Stimulated activated CD4-positive, alpha-beta T cell treated with anti-CD3 and anti-CD28 coated beads, TNF-alpha, amount 100 ng/mL, for 1 hour (primary cell): ENCODE data around the gene RRM2.

Experiments
- DNase-seq, 3 donors: peaks; one replicate each; pipeline ENCODE4 v3.0.0-alpha.2; 2020; ENCODE audit warnings: low read depth in 3 of 3, low spot score in 1 of 3

Gene RRM2

DNA sequence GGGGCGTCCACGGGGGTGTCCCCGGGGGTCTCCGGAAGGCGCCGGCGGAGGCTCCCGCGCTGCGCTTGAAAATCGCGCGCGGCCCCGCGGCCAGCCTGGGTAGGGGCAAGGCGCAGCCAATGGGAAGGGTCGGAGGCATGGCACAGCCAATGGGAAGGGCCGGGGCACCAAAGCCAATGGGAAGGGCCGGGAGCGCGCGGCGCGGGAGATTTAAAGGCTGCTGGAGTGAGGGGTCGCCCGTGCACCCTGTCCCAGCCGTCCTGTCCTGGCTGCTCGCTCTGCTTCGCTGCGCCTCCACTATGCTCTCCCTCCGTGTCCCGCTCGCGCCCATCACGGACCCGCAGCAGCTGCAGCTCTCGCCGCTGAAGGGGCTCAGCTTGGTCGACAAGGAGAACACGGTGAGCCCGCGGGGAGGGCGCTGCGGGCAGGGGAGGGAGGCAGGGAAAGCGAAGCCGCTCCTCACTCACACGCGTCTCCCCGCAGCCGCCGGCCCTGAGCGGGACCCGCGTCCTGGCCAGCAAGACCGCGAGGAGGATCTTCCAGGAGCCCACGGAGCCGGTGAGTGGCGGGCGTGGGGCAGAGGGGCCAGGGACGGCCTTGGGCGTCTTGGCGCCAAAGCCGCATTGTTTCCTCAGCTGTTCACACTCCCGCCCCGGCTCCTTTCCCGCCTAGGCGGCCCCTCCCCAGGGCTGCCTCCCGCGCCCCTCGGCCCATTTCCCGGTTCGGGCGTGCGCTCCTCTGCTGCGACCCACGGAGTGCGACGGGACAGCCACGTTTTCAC, at the start of gene RRM2:
TSS of gene RRM2 (plus strand) at position 240 of the 781 bp plus-strand sequence. CDS start at position 300, 60 bp downstream.
- peak; percentile 61 to 78 (median 70) for DNase-seq

DNA sequence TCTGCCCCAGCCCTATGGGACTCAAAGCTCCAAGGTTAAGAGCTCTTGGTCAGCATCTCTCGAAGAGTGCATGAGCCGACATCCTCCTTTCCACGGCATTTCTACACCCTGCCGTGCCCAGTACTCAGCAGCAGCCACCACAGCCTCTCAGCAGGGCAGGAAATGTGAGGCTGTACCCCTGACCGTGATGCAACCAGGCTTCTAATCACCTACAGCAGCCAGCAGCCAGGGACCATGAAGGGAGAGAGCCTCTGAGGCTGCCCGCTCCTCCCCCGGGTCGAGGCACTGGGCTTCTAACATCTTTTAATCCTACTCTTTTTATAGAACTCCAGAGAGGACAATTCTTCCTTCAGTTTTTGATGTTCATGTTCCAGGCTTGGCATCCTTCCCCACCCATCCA, 48.8 kb upstream of the RRM2 start:
- no peak for DNase-seq

DNA sequence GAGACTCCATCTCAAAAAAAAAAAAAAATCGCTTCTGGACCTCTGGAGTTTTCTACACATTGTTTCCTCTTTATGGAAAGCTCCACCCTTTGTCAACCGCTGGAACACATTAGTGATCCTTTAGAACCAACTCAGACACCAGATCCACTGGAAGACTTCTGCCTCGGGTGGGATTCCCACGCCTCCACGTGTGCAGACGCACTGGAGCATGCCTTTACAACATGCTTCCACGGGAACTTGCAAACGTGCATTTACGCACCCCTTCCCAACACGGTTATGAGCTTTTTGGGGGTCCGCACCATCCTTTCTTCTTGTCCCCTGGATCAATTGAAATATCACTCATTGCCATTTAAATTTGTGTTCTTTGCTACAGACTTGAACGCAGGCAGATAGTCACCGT, 47.4 kb upstream of the RRM2 start:
- no peak for DNase-seq

DNA sequence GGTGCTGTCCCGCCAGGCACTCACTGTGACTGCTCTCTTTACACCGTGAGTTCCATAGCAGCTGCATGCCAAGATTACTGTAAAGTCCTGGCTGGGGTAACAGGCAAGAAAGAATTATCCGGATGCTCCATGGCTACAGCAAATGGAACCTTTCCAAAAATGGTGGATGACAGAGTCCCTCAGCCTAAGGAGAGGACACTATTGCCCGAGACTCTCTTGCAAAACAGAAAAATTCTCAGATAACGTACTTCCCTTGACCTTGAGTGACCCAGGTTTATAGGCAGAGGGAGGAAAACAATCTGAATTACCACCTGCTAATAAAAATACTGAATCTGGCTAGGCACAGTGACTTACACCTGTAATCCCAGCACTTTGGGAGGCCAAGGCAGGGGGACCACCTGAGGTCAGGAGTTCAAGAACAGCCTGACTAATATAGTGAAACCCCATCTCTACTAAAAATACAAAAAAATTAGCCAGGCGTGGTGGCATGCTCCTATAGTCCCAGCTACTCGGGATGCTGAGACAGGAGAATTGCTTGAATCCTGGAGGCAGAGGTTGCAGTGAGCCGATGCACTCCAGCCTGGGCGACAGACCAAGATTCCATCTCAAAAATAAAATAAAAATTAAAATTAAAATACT, 46.8 kb upstream of the RRM2 start:
- no peak for DNase-seq

DNA sequence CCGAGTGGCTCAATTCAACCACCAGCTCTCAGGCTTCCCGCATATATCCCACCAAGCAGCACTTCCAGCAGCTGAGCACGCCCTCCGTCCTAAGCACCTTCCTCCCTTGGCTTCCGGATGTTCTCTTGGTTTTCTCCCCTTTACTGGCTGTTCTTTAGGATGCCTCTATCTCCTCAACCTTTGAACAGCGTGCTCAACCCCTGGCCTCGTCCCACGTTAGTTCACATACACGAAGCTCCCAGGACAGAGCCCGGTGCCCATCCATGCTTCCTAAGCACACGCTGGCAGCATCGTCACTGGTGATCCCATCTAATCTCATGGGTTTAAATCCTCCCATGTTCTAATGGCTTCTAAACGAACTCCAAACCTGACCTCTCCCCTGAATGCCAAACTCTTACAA, 46.0 kb upstream of the RRM2 start:
- DNase-seq: no peak

DNA sequence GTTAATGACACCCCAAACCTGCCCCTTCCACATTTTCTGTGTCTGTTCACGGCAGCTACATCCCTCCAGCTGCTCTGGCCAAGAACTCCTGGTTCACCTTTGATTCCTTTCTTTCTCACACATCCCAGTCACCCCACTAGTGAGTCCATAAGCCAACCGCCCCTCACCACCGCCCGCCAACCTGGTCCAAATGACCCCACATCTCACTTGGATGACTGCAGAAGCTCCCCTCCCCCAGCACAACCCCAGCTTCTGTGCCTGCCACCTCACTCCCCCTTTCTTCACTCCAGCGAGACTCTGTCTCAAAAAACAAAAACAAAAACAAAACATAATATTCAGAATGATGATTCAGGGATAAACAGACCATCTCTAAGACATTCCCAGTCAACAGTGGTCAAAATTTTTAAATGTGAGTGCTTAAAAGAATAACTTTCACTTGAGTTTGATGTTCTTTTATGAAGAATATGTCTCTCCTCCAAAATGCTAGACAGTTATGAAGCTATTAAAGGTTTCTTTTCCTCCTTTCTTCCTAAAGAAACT, 45.5 kb upstream of the RRM2 start:
- DNase-seq: no peak

DNA sequence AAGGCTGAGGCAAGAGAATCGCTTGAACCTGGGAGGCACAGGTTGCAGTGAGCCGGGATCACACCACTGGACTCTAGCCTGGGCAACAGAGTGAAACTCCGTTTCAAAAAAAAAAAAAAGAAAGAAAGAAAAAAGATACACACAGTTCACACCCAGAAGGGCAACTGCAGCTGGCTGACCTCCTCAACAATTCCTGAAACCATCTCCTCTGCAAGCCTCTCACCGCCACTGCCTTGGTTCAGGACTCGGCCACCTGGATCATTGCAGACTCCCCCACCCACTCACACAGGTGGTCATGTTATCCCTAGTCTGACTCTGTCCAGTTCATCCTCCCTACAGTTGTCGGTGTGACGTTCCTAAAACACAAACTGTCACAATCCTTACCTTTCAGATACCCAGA, 44.5 kb upstream of the RRM2 start:
- DNase-seq: no peak

DNA sequence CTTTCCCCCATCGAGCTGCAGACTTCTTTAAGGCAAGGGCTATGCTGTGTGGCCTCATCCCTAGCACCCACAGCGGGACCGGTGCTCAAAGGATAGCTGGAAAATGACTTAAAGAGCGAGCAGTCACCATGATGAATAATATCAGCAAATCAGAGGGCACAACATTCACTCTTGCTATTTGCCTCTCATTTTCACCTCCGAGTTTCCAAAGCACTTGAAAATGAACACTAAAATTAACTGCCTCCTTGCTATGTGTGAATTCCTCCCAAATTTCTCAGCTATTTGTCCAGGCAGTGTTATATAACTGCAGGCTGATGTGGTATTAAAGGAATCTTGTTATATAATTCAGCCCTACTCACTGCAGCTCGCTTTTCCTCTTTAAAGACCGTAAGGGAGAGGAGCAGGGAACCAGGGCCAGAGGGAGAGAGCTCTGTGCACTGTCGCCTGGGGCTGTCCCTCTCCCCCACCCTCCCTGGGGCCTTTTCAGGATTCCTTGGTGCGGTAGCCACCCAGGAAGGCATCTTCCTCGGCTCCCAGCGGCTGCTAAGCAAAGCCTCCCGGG, 43.8 kb upstream of the RRM2 start:
- DNase-seq: no peak

DNA sequence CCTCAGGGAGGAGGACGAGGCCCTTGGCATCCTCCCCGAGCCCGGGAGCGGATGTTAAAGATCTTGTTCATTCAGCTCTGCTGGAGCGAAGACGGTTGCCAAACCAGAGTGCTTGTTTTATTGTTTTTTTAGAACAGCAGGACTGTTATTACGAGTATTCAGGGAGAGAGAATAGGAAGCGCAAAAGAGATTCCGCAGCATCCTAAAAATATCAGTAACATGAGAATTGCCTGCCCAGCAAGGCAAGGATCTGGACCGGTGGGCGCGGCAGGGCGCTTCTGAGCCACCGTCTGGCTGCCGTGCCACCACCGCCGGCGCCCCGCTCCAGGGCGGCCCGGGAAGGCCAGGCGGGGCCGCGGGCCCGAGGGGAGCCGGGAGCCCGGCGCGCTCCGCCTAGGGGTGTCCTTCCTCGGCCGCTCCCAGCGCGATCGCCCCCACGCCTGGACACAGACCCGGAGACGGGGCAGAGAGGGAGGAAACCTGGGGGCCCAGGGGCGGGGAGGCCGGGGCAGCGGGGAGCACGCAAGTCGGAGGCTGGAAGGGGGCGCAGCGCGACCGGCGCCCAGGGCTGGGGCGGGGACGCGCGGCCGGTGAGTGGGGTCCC, 43.2 kb upstream of the RRM2 start:
- no peak for DNase-seq

DNA sequence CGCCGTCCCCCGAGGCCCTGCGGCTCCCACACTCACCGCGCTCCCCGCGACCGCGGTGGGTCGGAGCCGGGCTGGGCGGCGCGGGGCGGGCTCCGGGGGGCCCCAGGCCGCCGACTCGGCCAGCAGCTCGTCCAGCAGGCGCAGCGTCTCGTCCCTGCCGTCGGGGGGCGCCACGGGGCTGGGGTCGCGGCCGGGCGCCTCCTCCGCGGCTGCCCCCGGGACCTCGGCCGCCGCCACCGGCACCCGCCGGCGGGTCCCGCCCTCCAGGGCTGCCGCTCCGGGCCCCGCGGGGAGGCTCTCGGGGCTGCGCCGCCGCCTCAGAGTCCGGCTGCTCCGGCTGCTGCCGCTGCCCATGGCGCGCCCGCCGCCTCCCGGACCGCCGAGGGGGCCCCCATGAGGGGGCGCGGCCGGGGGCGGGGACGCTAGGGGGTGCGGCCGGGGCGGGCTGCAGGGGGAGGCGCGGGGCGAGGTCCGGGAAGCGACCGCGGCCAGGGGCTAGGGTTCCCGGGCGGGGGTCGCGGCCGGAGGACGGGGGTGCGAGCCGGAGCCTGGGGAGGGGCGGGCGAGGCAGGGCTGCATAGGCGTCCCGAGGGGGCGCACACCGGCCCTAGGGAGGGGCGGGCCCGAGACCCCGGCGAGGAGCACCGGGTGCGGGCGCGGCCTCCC, 42.5 kb upstream of the RRM2 start, which contains the start of gene CYS1:
TSS of gene CYS1 (minus strand) at position 542 of the 666 bp plus-strand sequence. CDS start at position 354, 188 bp downstream.
- no peak for DNase-seq

DNA sequence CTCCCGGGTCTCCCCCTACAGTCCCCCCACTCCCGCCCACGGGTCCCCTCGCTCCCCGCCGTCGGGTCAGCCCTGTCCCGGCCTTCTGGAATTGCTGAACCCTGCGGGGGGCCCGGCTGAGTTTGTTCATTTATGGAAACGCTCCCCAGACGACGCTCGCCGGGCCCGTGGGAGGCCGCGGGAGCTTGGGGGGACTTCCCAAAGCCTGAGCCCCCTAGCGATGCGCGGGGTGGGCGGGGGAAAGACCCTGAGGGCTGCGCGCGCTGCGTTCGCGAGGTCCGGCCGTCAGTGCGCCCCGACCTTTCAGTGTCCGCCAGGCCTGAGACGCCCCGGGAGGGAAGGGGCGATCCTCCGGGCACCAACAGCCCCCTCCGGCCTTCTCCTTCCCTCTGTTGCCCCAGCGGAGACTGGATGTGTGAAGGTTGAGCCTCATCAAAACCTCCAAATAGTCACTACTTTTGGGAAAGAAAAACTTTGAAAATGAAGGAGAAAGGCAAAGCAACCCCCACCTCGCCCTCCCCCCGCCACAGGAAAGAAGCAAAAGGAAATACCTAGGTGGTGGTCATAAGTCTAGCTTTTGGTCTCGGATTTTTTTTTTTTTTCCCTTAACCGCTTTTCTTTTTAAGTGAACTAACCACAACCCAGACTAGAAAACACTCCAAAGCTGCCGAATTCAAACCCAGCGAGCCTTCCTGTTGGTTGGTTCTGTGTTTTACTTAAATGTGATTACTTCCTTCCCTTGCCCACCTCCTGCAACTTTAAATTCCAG, 41.8 kb upstream of the RRM2 start:
- no peak for DNase-seq

DNA sequence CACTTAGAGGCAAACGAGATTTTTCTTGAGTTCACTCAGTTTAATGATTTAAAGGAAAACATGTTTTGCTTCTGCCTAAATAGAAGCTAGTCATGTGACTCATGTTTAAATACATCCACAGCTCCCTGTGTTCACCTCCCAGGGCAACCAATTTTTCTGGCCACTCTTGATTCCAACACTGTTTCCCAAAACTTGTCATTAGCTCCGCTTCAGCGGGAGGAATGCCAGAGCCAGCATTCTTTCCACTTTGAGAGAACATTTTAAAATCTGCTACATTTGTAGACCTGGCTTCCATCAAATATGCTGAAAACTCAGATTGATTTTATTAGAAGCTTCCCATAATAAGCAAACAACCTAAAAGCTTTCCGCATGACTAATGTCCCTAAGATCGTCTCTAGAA, 39.5 kb upstream of the RRM2 start:
- DNase-seq: no peak

DNA sequence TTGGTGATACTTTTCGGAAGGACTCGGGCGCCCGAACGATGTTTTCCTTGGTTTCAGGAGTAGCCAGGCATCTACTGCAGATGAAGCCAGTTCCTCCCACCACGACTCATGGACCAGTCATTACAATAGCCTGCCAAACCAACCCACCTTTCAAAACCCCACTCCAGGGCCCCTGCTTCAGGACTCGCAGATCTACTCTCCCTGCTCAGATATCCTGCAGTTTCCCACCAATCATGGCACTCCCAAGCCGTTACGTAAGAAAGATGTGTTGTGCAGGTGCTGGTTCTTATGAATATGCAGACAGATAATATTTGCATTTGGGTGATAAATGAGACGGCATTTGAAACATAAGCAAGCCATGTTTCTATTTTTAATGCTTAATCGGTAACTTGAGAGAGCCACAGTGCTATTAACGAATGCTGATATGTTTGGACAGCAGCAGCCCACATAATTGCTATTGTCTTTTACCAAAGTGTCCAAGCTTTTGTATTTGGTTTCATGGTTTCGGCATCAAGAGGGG, 38.8 kb upstream of the RRM2 start:
- no peak for DNase-seq

DNA sequence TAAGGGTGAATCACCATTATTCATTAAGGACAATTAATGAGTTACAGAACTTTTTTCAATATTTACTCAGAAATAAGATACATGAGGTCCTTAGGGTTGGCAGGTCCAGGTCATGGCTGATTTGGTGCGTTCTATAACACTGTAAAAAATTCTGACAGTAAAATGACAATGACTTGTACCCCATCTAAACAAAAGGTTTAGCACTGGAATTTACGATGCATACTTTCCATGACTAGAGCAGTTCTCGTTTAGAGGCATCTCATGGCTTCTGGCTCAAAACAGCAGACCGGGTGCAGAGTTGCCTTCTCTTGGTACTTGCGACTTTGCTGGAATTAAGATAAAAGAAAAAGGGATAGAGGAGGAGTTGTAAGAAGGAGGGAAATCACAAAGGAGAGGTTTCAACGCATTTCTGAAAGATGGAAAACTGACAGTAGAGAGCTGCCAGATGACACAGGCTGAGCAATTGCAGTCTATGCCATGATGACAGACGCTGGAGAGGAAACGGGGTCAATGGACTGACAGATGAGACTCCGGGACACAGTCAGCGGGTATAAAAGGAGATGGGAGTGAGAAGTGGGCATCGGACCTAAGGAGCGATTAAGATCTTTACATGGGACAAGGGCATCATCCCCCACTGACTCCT, 38.2 kb upstream of the RRM2 start:
- DNase-seq: no peak

DNA sequence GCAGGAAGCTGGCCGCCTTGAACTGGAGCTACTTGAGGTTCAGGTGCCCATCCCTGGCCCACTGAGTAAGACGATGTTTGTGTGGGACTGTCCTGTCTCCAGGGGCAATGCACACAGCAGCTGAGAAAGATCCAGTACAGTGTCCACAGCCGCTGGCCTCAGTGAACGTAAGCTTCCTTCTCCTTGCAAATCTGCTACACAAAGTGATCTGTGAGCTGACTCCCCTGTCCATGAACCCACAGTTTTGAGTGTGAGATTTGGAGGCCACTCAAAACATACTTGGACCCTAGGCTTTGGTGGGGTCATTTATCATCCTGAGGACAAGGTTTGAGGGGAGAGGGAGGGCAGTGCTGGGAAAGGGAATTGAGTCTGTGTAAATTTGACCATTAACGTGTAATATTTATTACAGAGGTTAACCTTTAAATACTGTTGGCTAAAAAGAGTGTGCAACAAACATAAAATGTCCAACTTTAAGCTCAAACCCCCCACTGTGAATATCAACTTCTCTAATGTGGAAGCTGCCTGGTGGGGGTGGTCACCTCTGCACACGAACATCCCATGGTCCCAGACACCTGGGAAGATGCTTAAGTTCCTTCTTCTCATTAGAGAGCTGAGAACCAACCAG, 37.4 kb upstream of the RRM2 start:
- DNase-seq: no peak

DNA sequence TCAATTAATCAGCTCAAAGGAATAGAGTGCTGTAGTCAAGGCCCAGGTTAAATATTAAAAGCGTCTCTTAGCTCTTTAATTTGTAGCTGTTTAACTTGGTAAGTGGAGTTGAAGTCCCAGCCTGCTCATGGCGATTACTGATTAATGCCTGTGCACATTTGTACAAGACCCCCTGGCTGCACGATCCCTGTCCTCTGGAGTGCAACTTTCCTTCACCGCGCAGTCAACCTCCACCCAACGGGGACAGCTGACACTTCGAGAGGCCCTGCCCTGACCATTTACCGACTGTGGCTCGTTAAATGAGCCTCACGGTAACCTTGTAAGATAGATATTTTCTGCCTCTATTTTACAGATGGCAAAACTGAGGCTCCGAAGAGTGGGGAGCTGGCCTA, 36.9 kb upstream of the RRM2 start:
- no peak for DNase-seq

DNA sequence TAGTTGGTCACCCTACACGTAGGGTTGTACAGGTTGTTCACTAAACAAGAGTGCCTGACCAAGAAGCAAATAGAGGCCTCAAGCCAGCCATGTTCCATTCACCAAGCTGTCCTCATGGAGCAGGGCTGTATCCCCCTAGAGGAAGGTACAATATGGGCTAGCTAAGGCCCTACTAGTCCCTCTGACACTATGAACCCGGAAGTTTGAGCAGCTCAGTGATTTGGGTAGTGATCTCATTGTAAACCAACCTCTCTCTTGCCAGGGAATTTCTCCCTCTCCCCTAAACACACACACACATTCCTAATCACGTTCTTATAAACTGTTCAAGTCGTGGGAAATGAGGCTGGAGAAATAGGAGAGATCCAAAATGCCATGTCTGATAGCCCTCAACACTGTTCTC, 35.6 kb upstream of the RRM2 start:
- DNase-seq: no peak

DNA sequence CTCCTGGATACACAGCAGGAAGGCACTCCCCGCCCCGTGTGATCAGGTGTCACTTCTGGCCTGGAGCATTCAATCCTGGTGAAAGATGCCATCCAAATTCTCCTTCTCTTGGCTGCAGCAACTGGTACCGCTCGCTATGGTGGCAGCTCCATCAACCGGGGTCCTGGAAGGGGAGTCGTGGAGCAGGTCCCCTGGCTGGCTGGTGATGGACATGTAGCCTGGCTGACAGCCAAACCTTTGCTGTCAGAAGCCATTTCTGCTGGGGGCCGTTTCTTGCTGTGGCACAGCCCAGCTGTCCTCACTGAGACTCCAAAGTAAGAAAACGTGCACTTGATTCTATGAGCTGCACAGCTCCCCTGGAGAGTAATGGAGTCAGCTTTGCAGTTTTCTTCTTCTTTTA, 35.2 kb upstream of the RRM2 start:
- DNase-seq: no peak

DNA sequence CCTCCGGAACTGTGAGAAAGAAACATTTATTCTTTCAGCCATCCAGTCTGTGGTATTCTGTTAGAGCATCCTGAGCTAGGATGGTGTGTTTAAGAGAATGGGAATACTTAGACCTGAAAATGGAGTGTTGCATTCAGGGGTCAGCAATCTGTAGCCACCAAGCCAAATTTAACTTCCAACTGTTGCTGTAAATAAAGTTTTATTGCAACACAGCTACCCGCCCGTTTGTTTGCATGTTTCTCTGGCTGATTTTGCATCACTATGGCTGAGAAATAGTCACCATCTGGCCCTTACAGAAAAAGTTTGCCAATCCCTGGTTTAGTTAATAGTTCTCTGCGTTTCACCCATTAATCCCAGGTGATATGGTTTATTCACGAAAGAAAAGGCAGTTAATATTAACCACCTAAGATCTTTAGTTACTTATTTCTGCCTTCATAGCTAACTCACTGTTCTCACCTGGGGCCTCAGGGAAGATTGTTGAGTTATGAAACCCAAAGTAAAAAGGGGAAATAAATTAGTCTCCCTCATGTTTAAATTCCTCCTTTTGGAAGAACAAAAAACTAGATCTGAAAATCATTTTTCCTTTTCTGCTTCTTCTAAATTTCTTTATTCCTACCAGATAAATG, 32.9 kb upstream of the RRM2 start:
- DNase-seq: no peak
